Measurements from ENCODE around the gene SMIM20.

GRCh38 chr4:25923745-25924144, 9.7 kb downstream of the SMIM20 start:
- TF ChIP-seq CTCF (conservative IDR thresholded peaks at IDR 0.05; ENCODE audit: low read length) (no peak), EZH2phosphoT487 (IDR thresholded peaks at IDR 0.05; ENCODE audit: borderline replicate concordance) (no peak)
